DLD1 (cell line): ENCODE measurements around the gene ACER3.
"Not testable (repeated sequence)": the region's sequence is repeated elsewhere in the genome, so short reads cannot be mapped to it uniquely, and the experiment has no call there.

Experiments
- in situ Hi-C: cut with HindIII; loops from 2 replicates; pipeline ENCODE4 v1.10.0; 2017; ENCODE audit warnings: low sequenced_read_pairs

Gene ACER3

DNA sequence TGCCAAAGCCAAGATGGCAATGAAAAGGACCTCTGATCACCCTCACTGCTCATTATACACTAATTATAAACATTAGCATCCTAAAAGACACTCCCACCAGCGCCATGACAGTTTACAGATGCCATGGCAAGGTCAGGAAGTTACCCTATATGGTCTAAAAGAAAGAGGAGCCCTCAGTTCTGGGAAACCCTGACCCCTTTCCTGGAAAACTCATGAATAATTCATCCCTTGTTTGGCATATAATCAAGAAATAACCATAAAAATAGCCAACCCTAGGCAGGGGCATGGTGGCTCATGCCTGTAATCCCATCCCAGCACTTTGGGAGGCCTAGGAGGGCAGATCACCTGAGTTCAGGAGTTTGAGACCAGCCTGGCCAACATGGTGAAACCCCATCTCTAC lies 193.4 kb downstream of the ACER3 start:
- in situ Hi-C loops: no loop called here

DNA sequence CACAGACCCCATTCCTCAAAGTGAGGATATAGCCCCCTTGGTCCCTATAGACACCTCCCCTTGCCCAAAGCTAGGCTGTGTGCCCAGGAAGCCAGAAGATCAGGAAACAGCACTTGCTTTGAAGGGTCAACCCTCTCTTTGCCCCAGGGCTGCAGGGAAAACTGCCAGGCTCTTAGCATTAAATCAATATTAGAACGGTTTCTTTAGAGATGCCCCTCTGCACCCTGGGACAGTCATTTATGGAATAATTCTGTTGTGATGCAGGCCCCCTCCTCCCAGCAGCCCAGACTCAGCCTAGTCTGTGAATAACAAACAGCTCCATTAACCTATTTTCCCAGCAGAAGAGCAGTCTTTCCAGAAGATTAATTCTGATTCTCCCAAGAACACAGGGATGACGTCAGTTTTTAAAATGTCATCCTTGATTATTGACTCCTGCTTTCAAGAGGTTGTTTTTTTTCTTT lies 194.4 kb downstream of the ACER3 start:
- in situ Hi-C loops: no loop called here

DNA sequence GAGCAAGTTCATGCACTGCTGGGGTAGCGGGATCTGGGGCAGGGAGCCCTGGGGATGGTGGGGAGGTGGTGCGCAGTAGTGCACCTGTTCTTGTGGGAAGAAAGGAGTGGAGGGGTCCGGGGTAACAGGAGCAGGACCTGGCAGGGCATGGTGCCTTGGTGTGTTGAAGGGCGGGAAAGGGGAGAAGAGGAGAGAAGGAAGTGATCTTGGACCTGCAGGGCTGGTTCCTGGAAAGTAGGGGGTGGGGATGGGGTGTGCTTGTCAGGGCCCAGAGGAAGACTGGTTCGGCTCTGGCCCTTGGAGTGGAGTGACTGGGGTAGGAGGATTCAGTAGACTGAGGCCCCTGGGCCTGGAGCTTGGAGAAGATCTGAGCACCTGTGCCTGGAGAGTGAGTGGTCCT lies 195.2 kb downstream of the ACER3 start:
- in situ Hi-C loops: no loop called here

DNA sequence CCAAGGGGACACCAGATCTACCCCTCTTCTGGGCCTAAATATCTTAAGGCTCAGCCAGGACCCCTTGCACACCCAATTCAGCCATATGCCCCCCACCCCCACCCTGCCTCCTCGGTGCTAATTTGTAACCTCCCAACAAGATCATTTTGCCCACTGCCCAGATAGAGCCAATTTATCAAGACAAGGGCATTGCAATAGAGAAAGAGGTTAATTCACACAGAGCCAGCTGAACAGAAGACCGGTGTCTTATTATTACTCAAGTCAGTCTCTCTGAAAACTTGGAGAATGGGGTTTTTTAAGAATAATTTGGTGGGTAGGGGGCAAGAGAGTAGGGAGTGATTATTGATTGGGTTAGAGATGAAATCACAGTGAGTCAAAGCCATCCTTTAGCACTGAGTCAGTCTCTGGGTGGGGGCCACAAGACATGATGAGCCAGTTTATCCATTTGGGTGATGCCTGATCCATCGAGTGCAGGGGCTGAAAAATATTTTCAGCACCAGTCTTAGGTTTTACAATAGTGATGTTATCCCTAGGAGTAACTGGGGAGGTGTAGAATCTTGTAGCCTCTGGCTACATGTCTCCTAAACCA lies 196.2 kb downstream of the ACER3 start:
- in situ Hi-C loops: no loop called here

DNA sequence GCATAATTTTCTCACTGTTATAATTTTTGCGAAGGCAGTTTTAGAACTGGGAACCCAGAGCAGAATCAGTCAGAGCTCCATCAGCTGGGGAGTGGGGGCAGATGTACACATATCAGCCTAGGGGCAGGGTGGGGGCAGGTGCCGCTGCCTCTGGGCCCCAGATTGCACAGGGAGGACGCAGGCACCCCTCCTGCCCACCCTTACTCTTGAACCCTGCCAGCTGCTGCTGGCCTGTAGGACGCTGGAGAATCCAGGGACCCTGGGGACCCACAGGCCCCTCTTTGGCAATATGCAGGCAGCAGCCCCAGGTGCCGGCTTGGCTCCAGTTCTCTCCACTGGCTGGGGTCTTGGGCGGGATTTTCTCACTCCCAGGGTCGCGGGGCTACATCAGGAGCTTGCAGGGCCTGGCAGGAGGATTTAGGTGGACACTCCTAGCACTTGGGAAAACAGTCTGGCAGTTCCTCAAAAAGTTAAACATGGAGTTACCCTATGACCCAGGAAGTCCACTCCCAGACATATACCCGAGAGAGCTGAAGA lies 197.3 kb downstream of the ACER3 start:
- in situ Hi-C loops: no loop called here

DNA sequence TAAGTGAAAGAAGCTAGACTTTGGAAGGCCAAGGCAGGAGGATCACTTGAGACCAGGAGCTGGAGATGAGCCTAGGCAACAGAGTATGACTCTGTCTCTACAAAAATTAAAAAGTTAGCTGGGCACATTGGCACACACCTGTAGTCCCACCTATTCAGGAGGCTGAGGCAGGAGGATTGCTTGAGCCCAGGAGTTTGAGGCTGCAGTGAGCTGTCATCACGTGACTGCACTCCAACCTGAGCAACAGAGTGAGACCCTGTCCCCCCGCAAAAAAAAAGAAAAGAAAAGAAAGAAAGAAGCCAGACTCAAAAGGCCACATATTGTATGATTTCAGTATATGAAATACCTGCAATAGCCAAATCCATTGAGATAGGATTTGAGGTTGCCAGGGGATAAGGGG lies 198.2 kb downstream of the ACER3 start:
- in situ Hi-C loops: no loop called here

DNA sequence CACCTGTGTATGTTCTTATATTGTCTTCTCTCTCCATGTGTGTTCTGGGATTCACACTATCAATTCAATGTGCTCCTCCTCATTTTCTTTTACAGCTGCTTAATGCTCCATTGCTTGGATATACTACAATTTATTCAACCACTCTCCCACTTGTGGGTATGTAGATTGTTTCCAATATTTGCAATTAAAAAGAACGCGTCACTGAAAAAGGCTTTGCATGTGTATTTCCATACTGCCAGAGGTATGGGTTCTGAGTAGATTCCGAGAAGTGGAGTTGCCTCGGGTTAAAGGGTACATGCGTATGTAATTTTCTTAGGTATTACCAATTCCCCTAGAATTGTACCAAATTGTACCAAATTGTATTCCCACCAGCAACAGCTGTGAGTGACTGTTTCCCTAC lies 199.1 kb downstream of the ACER3 start:
- in situ Hi-C loops: no loop called here

DNA sequence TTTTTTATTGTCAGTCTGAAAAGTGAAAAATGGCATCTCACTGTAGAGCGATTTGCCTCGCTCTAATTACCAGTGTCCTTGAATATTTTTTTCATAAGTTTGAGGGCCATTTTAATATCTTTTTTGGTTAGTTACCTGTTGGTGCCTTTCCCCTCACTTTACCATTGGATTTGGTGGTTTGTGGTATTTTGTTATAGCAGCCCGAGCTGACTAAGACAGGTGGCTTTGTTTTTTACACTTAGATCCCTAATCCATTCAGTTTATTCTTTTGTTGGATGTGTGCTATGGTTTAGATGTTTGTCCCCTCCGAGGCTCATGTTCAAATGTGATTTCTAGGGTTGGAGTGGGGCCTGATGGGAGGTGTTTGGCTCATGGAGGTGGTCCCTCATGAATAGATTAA lies 199.5 kb downstream of the ACER3 start:
- in situ Hi-C loops: no loop called here

DNA sequence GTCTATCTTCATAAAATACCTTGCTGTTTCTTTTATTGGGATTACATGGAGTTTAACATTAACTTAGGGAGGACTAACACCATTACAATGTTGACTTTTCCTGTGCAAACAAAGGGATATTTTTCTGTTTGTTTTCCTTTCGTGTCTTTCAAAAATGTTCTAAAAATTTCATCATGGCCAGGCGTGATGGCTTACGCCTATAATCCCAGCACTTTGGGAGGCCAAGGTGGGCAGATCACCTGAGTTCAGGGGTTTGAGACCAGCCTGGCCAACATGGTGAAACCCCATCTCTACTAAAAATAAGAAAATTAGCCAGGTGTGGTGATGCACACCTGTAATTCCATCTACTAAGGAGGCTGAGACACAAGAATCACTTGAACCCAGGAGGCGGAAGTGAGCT lies 200.5 kb downstream of the ACER3 start:
- in situ Hi-C loops: not testable (repeated sequence)

DNA sequence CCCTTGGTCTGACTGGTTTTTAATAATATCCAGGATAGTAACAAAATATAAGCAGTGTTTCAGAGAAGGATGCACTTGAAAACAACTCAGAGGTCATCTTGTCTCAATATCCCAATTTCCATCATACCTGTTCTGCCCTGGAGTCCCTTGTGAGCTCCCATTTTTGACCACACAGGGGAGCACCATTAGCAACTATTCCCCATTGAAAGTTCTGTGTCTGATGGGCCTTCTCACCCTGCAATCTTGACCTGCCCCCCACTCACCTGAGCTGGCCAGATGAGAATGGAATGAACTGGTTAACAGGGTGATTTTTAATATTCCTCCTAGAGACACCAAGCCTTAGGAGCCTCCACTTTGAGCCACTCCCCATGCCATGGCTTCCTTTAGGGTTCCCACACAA lies 202.2 kb downstream of the ACER3 start:
- in situ Hi-C loops: no loop called here

DNA sequence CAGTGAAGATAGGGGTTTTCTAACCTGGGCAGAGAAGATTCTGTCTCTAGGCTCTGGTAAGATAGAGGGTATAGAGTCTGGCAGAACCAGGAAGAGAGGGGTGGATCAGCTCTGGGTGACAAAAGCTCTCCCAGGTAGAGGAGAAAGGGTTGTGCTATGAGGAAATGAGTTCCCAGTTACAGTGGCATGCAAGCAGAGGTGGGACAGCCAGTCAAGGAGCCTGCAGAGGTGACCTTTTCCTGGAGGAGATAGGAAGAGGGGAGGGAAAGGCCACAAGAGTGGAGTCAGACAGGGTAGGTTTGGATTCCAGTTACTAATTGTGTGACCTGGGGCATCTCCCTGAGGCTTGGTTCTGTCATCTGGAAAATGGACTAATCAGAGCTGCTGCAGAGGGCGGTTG lies 202.7 kb downstream of the ACER3 start:
- in situ Hi-C loops: no loop called here

DNA sequence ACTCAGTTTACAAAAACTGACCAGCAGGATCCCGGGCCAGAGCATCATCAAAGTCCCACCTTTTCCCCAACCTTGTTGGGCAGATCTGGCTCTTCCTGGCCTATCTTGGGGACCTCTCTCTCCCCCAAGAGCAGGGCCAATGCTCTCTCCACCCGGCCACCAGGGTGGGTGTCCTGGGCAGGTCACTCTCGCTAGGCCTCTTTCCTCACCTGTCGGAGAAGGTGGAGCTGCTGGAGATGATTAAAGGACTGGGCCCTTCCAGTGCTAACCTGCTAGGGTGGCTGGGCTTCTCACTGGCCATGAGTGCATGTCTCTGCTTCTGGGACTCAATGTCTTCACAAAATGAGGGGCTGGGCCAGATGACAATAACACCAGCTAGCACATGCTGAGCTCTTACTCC lies 203.1 kb downstream of the ACER3 start:
- in situ Hi-C loops: no loop called here

DNA sequence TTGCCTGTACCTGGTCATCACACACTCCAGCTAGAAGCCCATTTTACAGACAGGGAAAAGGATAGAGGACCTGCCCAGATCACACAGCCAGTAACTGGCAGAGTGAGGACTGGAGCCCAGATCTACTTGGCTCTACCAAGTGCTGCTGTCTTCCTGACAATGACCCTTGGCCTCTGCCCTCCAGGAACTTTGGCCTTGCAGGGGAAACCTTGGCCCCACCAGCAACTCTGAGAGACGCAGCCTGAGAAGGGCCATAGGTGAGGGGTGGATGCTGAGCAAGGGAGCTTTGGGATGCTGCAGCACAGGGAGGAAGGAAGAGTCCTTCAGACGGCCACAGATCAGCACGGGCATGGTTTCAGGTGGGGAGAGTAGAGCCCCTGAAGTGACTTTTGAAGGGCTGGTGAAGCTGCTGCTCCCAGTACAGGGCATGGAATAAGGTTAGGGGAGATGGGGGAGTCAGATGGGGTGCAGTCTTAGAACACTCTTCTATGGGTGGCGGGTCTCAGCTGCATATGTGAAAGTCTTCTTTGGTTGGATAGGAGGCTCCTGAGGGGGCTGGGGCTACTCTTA lies 204.0 kb downstream of the ACER3 start:
- in situ Hi-C loops: no loop called here

DNA sequence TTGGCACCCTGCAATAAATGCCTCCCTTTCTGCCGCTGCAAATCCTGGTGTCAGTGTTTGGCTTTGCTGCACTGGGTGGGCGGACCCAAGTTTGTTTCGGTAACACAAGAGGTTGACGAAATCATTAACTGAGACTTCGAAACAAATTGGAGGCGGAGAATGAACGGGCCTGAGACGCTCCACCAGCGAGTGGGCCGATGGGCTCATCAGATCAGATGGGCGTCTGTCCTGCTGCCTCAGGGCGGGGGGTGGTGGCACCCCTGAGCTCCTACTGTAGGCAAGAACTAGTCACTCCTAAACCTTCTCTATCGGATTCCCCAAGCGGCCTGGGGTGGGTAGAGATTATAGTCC lies 205.1 kb downstream of the ACER3 start:
- in situ Hi-C loops: no loop called here

DNA sequence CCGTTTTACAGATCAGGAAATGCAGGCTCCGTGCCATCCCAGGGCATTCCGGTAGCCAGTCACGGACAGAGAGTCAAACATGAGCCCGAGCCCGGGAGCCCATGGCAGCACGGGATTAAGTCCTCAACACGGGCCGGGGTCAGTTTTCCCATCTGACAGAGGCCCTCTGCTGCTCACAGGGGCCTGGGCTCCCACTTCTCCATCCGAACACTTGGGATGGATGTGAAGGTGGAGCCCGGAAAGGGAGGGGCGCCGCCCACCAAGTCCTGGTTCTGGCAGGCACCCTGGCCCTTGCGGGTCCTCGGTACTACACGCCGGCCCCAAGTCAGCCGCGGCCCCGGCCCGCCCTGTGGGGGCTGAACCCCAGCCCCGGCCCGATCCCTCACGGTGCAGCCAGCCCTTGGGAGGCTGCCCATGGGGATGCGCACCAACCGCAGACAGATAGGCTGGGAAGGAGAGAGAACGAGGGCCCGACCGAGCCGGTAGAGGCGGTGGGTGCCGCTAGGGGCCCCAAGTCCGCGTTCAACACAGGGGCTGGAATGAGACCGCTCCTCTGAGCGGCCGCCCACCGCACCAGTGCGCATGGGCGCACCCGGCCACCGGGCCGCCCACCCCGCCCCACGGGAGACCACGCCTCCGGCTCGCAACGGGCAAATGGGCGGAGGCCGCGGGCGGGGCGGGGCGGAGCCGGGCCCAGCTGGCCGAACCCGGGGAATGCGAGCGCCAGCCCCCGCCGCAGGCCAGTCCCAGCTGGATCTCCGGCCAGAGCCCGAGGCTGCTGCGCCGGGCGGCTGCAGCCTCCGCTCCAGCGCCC lies 205.7 kb downstream of the ACER3 start, which contains the start of gene CAPN5:
CAPN5 (plus strand) TSS at position 743 of the 814 bp plus-strand sequence. CDS start 17,916 bp downstream, outside the sequence.
- in situ Hi-C loops: no loop called here

DNA sequence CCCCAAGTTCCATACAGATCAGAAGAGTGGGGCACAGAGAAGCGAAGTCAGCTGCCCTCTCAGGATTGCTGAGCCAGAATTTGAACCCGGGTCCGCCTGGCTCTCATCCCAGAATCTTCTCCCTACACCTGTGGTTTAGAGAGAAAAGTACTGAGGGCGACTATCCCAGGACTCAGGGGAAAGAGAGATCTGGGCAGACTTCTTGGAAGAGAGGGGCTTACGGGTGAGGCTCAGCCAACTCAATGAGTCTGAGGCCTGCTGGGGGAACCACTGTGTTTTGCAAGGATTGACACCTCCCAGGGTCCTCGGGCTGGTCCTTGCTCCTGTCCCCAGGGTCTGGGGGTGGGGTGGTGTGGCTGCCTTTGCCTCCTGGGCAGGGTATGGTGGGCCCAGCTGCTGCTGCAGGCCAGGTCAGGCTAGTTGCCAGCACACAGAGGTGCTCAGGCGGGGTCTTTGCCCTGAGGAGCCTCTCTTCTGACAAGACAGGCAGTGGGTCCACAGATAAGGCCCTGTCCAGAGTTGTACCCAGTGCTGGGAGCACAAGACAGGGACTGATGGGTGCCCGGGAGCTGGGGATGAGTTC lies 207.2 kb downstream of the ACER3 start:
- in situ Hi-C loops: no loop called here

DNA sequence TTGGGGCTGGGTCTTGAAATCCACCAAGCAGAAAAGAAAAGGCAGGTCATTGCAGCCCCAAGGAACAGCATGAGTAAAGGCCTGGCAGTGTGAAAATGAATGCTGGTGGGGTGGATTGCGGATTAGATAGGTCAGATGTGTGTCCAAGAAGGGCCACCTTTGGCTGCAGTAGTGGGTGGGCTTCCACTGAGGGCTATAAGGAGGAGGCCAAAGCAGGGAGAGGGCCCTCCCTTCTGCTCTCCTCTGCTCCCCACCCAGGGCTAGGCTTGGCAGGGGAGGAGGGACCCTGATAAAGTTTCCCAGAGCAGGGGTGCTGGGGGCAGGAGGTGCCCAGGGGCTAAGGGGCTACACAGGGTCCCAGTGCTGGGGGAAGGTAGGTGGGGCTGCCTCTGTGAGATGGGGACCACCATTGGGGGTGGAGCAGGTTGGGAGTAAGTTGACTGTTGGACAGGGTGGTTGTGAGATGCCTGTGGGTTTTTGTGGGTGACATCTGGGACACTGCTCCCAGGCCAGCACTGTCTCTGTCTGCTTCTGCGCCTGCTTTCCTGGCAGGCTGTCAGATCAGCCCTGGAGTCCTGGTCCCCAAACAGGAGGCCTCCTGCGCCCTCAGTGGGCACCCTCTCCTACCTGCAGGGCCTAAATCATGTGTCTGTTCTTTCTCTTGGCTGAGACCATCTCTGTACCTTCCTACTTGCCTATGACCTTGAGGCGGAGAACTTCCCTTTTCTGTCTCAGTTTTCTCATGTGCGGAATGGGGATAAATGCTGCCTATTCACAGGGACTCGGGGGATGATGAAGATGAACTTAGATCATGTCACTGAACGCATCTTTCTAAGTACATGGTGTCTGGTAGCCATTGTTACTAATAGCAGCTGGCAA lies 208.0 kb downstream of the ACER3 start:
- in situ Hi-C loops: no loop called here

DNA sequence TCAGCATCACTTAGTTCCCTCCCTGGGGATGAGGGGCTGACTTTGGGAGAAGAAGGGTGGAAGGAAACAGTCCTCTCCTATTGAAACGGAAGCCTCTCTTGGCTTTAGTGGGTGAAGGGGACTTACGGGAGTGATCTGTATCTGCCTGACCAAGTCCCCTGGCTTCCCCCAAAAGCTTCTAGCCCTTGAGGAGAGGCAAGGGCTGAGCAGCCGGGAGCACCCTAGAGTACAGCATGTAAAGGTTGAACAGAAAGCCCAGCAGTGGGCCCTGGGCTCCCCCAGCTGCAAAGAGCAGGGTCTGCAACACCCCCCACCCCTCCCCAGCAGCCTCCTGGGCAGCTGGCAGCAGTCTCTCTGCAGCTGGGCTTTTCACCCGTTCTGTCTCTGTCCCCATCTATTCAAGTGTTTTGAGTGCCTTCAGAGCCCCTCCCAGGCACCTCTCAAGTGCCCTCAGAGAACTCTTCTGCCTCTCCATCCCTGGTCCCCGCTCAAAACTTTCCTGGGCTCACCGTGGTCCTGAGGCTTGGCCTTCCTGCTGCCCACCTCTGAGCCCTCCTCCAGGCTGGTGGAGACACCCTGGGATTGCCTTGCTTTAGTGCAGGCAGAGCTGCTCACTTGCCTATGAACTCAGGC lies 208.7 kb downstream of the ACER3 start:
- in situ Hi-C loops: no loop called here

DNA sequence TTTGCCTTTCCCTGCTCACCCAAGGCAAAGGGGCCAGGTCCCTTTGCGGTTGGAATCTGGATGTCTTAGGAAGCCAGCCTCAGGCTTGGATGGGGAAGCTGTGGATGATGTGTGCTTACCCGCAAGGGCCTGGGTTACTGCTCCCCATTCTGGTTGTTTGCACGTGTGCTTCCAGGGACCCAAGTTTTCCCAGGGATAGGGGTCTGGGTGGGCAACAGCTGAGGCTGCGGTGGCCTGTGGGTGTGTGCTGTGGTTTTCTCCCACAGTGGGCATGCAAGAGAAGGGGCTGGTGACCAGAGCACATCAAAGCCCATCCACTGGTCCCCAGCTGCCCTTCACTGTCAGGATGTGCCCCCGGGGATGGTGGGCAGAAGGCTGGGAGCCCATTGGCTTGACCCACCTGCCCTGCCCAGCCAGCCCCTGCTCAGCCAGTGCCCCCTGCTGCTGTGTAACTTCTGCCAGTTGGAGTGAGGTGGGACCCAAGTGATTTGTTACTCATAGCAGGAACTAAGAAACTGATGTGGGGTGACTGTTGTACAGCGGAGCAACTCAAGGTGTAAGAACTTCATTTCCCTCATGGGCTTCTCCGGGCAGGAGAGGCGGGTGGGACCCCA lies 209.4 kb downstream of the ACER3 start:
- in situ Hi-C loops: no loop called here

DNA sequence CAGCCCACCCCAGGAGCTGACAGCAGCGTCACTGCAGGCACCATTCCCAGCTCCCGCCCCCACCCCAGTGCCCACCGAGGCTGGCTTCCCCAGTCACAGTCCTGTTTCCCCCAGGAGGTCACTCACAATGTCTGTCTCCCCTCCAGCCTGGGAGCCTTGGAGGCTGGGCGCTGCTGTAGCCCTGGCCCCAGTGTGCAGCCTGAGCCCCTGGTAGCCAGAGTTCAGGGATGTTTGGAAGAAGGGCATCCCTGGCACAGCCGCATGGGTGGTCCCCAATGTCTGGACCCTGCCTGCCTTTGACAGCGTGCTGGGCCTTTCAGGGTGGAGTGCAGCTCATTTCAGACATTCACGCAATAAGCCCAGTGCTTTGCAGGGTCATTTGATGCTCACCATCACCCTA lies 210.4 kb downstream of the ACER3 start:
- in situ Hi-C loops: no loop called here
